DND-41 (cell line): Measurements from ENCODE around the gene RIOK3.

Source experiments
- ATAC-seq: fragments of 200-7000 bp; cut with Tn5 transposase; 3 replicates; pipeline ENCODE4 v1.9.1; 2021; ENCODE audit warnings: low read depth; ENCODE audit not compliant: insufficient read depth
- DNase-seq: peaks from one replicate; pipeline ENCODE4 v3.0.0-alpha.2; 2020
- H2AFZ ChIP-seq: 2 replicates; pipeline ENCODE4 v1.6.0; 2012; ENCODE audit warnings: low read depth, low read length
- H3K27ac ChIP-seq: 2 replicates; pipeline ENCODE4 v1.5.1; 2012; ENCODE audit warnings: low read length, inconsistent platforms
- H3K27me3 ChIP-seq: fragments of 200-600 bp; sonication (generic); 2 replicates; pipeline ENCODE4 v1.6.0; 2012; ENCODE audit warnings: low read length, mild to moderate bottlenecking, inconsistent platforms; ENCODE audit not compliant: insufficient read depth, poor library complexity
- H3K36me3 ChIP-seq: 2 replicates; pipeline ENCODE4 v1.5.1; 2012; ENCODE audit warnings: low read length, inconsistent platforms; ENCODE audit not compliant: insufficient read depth
- H3K4me1 ChIP-seq: 2 replicates; pipeline ENCODE4 v1.5.1; 2012; ENCODE audit warnings: mild to moderate bottlenecking, low read length; ENCODE audit not compliant: insufficient read depth
- H3K4me2 ChIP-seq: 2 replicates; pipeline ENCODE4 v1.6.0; 2012; ENCODE audit warnings: mild to moderate bottlenecking, moderate library complexity, low read length, inconsistent platforms; ENCODE audit not compliant: insufficient read depth
- H3K4me3 ChIP-seq, 2 experiments: fragments of 200-600 bp in 1 of 2; shearing (Covaris generic) in 1 of 2; 2 replicates each; pipeline ENCODE4 v1.5.1; 2012 to 2016; ENCODE audit warnings: inconsistent platforms in 2 of 2, low read length in 2 of 2, mild to moderate bottlenecking in 2 of 2, low read depth in 1 of 2, moderate library complexity in 1 of 2
- H3K79me2 ChIP-seq: 2 replicates; pipeline ENCODE4 v1.6.0; 2012; ENCODE audit warnings: low read length, inconsistent platforms; ENCODE audit not compliant: insufficient read depth
- H3K9ac ChIP-seq: 2 replicates; pipeline ENCODE4 v1.6.0; 2012; ENCODE audit warnings: low read depth, mild to moderate bottlenecking, inconsistent platforms, low read length, moderate library complexity
- H3K9me3 ChIP-seq: 2 replicates; pipeline ENCODE4 v1.5.1; 2012; ENCODE audit warnings: low read length, moderate library complexity, mild to moderate bottlenecking, inconsistent platforms; ENCODE audit not compliant: insufficient read depth, severe bottlenecking
- H4K20me1 ChIP-seq: 2 replicates; pipeline ENCODE4 v1.6.0; 2012; ENCODE audit warnings: low read length; ENCODE audit not compliant: insufficient read depth
- EZH2 ChIP-seq: IDR thresholded peaks from 3 replicates; pipeline ENCODE4 v1.6.1; 2012; ENCODE audit warnings: borderline replicate concordance, low read depth, mild to moderate bottlenecking, moderate library complexity, low read length, inconsistent platforms; ENCODE audit not compliant: severe bottlenecking
- TF ChIP-seq, protein P1 (sequence below): IDR thresholded peaks from 2 replicates; pipeline ENCODE4 v1.5.1; 2012; ENCODE audit warnings: borderline replicate concordance, low read length, moderate library complexity, mild to moderate bottlenecking; ENCODE audit not compliant: poor library complexity, severe bottlenecking; ENCODE audit errors: extremely low read depth

The RIOK3 gene

DNA sequence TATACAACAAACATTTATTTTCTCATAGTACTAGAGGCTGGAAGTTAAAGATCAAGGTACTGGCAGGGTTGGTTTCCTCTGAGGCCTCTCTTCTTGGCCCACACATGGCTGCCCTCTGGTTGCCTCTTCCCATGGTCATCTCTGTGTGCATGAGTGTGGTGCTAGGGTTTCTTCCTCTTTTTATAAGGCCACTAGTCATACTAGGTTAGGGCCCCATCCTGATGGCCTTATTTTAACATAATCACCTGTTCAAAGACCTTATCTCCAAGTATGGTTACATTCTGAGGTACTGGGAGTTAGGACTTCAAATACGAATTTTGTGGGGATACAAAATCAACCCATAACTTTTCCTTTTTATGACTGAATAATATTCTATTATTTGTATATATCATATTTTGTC is 4.8 kb upstream of the RIOK3 start:
- Histone ChIP-seq H3K9ac (no peak overlapping the region), H3K79me2 (peaks cover 3% of the 10 kb centered on the region), H3K9me3 (no peaks in the 10 kb centered on the region), H3K27ac (no peak overlapping the region), H3K4me3 (no peak overlapping the region), H3K4me1 (peaks cover 9% of the 10 kb centered on the region; the same call in 1 of the 2 replicates), H4K20me1 (no peaks in the 10 kb centered on the region), H3K27me3 (no peaks in the 10 kb centered on the region), H3K36me3 (no peaks in the 10 kb centered on the region; the same call in 1 of the 2 replicates), H2AFZ (no peak overlapping the region), H3K4me2 (no peak overlapping the region)
- TF ChIP-seq, protein P1, sequence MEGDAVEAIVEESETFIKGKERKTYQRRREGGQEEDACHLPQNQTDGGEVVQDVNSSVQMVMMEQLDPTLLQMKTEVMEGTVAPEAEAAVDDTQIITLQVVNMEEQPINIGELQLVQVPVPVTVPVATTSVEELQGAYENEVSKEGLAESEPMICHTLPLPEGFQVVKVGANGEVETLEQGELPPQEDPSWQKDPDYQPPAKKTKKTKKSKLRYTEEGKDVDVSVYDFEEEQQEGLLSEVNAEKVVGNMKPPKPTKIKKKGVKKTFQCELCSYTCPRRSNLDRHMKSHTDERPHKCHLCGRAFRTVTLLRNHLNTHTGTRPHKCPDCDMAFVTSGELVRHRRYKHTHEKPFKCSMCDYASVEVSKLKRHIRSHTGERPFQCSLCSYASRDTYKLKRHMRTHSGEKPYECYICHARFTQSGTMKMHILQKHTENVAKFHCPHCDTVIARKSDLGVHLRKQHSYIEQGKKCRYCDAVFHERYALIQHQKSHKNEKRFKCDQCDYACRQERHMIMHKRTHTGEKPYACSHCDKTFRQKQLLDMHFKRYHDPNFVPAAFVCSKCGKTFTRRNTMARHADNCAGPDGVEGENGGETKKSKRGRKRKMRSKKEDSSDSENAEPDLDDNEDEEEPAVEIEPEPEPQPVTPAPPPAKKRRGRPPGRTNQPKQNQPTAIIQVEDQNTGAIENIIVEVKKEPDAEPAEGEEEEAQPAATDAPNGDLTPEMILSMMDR = no peak
- no peak for TF ChIP-seq EZH2
- ATAC-seq (no peak), DNase-seq (no peak)

DNA sequence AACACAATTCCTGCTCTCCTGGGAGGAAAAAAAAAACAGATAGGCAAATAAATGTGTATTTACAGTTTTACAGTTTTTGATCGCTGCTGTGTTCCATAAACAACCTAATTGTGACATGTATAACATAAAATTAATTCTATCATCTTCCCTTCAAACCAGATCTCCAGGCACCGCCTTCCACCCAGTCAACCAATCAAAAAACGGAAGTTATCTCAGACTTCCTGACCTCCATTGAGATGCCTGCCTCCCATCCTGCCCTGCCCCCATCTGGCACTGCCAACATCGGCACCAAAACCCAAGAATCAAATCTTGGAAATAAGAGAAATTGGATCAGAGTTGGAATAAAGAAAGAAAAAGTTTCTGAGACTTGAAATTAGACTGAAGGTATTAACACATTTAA is 3.1 kb upstream of the RIOK3 start:
- peaks cover 3% of the 10 kb centered on the region; the same call in 1 of the 2 replicates for H4K20me1 ChIP-seq
- no peaks in the 10 kb centered on the region; the same call in 1 of the 2 replicates for H3K36me3 ChIP-seq
- H3K4me2 ChIP-seq = no peak overlapping the region
- H3K79me2 ChIP-seq = peaks cover 20% of the 10 kb centered on the region
- TF ChIP-seq, protein P1 = no peak
- TF ChIP-seq EZH2 = no peak
- H3K27me3 ChIP-seq = no peaks in the 10 kb centered on the region
- DNase-seq (no peak), ATAC-seq (no peak)
- H3K4me3 ChIP-seq = no peak overlapping the region
- no peak overlapping the region for H3K27ac ChIP-seq
- H3K4me1 ChIP-seq = peaks cover 21% of the 10 kb centered on the region
- no peak overlapping the region for H2AFZ ChIP-seq
- H3K9me3 ChIP-seq = no peaks in the 10 kb centered on the region
- H3K9ac ChIP-seq = no peak overlapping the region

- no peak overlapping the region for H3K9ac ChIP-seq
- H3K27me3 ChIP-seq = no peaks in the 10 kb centered on the region
- H2AFZ ChIP-seq = no peak overlapping the region; the same call in 1 of the 2 replicates
- H3K4me2 ChIP-seq = no peak overlapping the region
- peaks cover 3% of the 10 kb centered on the region; the same call in 1 of the 2 replicates for H4K20me1 ChIP-seq
- peaks cover 30% of the 10 kb centered on the region for H3K79me2 ChIP-seq
- peaks cover 2% of the 10 kb centered on the region for H3K36me3 ChIP-seq
- no peaks in the 10 kb centered on the region for H3K9me3 ChIP-seq
- TF ChIP-seq, protein P1 = no peak
- TF ChIP-seq EZH2 = no peak
- peaks cover 28% of the 10 kb centered on the region for H3K4me1 ChIP-seq
- no peak for ATAC-seq
- no peak for DNase-seq
- no peak overlapping the region for H3K27ac ChIP-seq
- no peak overlapping the region for H3K4me3 ChIP-seq
These were observed 2.1 kb upstream of the RIOK3 start for GRCh38 chr18:23451011-23451410.

DNA sequence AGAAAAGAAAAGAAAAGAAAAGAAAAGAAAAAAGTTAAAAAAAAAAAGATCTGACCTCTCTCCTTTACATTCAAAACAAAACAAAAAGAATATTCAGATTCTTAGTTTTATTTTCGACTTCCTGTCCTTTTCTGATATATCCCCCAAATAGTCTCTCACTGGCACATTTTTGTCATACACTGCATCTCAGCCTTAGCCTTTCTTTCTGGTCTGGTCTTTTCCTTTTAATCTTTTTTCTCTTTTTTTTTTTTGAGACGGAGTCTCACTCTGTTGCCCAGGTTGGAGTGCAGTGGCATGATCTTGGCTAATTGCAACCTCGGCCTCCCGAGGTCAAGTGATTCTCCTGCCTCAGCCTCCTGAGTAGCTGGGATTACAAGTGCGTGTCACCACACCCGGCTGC is 1.6 kb upstream of the RIOK3 start:
- H3K36me3 ChIP-seq = peaks cover 2% of the 10 kb centered on the region
- ATAC-seq (no peak), DNase-seq (no peak)
- peaks cover 3% of the 10 kb centered on the region; the same call in 1 of the 2 replicates for H4K20me1 ChIP-seq
- H3K27ac ChIP-seq = no peak overlapping the region
- H3K4me1 ChIP-seq = peaks cover 33% of the 10 kb centered on the region
- H3K4me2 ChIP-seq = no peak overlapping the region
- no peak for TF ChIP-seq EZH2
- TF ChIP-seq, protein P1 = no peak
- no peaks in the 10 kb centered on the region for H3K9me3 ChIP-seq
- H3K27me3 ChIP-seq = no peaks in the 10 kb centered on the region
- no peak overlapping the region for H3K4me3 ChIP-seq
- no peak overlapping the region for H2AFZ ChIP-seq
- H3K9ac ChIP-seq = no peak overlapping the region
- peaks cover 34% of the 10 kb centered on the region for H3K79me2 ChIP-seq
